DMS53 treated with DMSO at 0.1 percent for 48 hours (cell line): ENCODE results near the gene MSANTD2.

Experiments
- DNase-seq: peaks from one replicate; lab custom pipeline; 2025; ENCODE audit not compliant: unreplicated experiment; lab: John Stamatoyannopoulos, UW

The MSANTD2 gene

DNA sequence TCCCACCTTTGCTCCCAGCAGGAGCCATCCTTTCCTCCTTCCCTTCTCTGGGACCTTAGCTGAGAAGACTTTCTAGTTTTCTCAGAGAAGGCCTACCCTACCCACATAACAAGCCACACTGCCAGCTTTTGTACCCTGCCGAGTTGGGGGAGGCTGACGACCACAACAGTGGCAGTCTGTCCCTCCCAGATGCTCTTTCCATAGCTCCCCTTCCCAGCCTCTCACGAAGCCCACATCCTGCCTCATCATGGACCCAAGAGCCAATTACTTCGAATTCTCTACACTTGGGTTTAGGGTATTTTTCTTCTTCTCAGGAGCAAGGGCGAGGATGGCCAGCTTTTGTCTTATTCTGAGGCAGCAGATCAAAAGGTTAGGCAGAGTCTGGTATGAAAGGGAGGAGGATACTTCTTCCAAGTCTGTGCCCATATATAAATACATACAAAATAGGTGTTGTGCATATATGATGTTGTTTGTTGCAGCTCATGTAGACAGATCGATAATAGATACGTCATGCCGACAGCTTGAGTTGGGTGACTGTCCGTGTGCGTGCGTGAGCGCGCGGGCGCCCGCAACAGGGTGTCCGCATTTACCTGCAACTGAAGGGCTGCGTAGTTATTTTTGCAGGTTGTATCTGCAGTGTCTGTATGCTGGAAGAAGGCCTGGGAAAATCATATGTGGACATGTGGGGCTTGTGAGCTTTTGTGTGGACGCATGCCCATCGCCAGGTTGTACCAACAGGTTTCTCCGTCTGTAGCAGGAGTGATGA lies 61.3 kb downstream of the MSANTD2 start:
- no peak for DNase-seq

GRCh38 chr11:124737638-124738305 lies 62.4 kb downstream of the MSANTD2 start:
- no peak for DNase-seq

- DNase-seq: no peak
Measured at GRCh38 chr11:124736736-124737135, 63.5 kb downstream of the MSANTD2 start.

DNA sequence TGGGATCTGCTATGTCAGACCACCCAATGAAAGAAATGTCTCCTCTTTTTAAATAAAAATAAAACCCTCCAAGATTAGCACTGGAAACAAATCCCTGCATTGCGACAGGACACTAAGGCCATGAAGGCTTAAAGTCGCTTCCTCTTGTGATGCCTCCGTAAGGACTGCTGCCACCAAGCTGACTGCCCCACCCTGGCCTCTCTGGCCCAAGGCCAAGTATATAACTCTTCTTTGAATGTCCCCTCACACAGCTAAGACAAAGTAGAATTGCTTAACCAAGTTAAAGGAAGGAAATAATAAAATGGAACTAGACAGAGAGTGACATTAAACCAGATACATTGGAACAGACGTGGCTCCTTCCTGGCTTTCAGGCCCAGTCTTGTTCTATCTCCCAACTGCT lies 68.0 kb downstream of the MSANTD2 start:
- DNase-seq: no peak

- DNase-seq: no peak
Measured at GRCh38 chr11:124729571-124729970, 70.6 kb downstream of the MSANTD2 start.

GRCh38 chr11:124728134-124728533 lies 72.1 kb downstream of the MSANTD2 start:
- DNase-seq: no peak

- DNase-seq: no peak
Measured at GRCh38 chr11:124727474-124727873, 72.7 kb downstream of the MSANTD2 start.

- no peak for DNase-seq
Measured at GRCh38 chr11:124725719-124726105, 74.5 kb downstream of the MSANTD2 start.

DNA sequence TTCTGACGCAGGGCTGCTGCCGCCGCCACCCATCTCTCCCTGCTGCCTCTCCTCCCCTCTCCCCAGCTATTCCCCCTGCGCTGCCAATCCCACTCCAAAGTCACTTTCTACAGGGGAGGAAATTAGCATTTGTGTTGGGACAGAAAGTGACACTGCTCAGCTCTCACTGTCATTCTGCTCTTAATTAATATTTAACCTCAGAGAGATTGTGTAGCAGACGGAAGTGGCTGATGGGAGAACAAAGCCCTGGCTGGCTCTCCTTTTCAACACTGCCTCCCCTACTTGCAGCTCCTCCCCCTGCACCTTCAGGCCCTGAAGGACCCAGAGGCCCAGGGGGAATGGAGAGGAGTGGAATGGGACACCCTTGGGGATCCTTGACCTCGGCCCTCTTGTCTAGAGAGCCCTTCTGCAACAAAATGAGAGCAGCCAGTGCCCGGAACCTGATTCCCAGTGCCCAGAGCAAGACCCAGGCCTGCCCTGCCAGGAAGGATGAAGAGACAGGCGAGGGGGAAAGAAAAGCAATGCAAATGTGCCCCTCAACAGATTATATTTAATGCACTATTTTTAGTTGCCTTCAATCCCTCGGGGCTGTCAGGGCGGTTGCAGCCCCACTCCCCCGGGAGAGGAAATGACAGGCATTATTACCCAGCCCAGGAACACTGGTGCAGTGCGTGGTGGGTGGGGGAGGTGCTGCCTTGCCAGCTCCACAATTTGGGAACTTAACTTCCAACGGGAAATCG lies 75.1 kb downstream of the MSANTD2 start:
- DNase-seq: peak; percentile 90

DNA sequence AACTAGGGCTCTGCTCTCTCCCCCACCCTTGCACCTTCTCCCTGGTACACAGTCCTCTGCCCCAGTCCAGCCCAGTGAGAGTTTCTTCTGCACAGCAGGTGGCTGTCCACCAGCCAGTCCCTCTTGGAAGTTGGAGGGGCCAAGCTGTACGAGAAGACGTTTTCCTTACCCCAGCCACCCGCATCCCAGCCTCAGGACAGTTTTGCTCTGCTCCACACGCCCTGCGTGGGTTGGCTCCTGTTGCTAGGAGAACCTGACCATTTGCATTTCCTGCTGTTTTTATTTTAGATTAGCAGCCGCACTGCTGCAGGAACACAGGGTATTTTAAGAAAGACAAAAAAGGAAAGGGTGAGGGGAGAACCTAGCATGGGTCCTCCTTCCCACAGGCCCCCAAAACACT lies 78.0 kb downstream of the MSANTD2 start:
- no peak for DNase-seq

- no peak for DNase-seq
Measured at GRCh38 chr11:124719534-124719933, 80.7 kb downstream of the MSANTD2 start.

DNA sequence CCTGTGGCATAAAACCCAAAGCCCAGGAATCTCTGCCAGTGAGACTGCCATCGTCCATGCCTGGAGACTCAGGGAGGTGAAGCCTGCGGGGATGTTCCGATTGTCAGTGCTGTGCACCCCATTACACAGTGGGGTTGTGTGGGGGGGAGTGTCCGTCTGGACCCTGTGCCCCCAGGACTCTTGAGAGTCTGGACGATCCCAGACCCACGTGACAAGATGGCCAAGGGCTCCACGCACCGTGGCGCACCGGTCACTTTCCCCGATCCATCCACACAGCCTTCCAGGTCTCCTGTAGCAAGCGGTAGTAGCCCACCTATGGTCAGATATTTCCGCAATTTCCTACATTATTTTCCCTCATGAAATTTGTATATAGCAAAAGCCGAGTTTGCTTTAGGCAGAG lies 81.4 kb downstream of the MSANTD2 start:
- no peak for DNase-seq

GRCh38 chr11:124717786-124718651 lies 82.2 kb downstream of the MSANTD2 start:
- DNase-seq: peak; percentile 13

DNA sequence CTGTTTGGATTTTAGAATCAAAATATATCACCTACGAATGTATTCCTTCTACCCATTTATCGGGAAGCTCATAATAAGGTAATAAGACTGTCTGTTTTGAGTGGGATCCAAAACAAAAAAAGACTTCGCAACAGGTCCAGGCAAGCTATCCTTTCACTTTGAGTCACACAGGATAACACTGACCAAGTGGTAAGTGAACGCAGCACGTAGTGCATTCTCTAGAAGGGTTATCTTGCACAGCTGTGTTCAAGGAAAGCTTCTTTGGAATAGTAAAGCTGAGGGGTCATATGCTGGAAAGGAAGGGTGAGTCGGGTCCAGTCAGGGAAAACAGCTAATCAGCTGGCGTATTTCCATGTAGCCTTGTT lies 82.8 kb downstream of the MSANTD2 start:
- DNase-seq: no peak

GRCh38 chr11:124716591-124716990 lies 83.6 kb downstream of the MSANTD2 start:
- DNase-seq: no peak
